Lung microvascular endothelial cell (primary cell): Measurements from ENCODE around the gene IL20. TPM values are rescaled to one million over a fixed set of nuclear protein-coding genes. Genes with fewer than 3 reads are reported as not detected.
A peak's percentile ranks its signal among the peaks of the same experiment; 100 is the strongest.
"Not testable (repeated sequence)": the region's sequence is repeated elsewhere in the genome, so short reads cannot be mapped to it uniquely, and the experiment has no call there.

Experiments
- DNase-seq, 2 donors: peaks; one replicate each; pipeline versions ENCODE4 v3.0.0 to v3.0.0-alpha.2; 2010; ENCODE audit warnings: low read depth in 2 of 2
- total RNA-seq: library from RNA; depleted of rRNA; stranded (reverse); fragments of >200 nt; gene quantifications from 2 replicates; pipeline ENCODE4 v1.2.1, GENCODE V29; 2014

The IL20 gene
- total RNA-seq, 1 donor from 2014 or later = not detected

GRCh38 chr1:206842854-206843253, 22.6 kb upstream of the IL20 start:
- DNase-seq = no peak

- DNase-seq = no peak
These were observed 21.8 kb upstream of the IL20 start for GRCh38 chr1:206843626-206844025.

GRCh38 chr1:206846487-206846886, 18.9 kb upstream of the IL20 start:
- no peak for DNase-seq

- no peak for DNase-seq
These were observed 18.0 kb upstream of the IL20 start for GRCh38 chr1:206847337-206847834.

- DNase-seq = no peak
These were observed 17.5 kb upstream of the IL20 start for GRCh38 chr1:206847946-206848345.

GRCh38 chr1:206850401-206850800, 15.0 kb upstream of the IL20 start:
- no peak for DNase-seq

GRCh38 chr1:206851341-206852010, 13.9 kb upstream of the IL20 start:
- no peak for DNase-seq

GRCh38 chr1:206852662-206853061, 12.8 kb upstream of the IL20 start:
- not testable (repeated sequence) for DNase-seq

GRCh38 chr1:206853696-206854095, 11.7 kb upstream of the IL20 start:
- DNase-seq = not testable (repeated sequence)

- DNase-seq = no peak
These were observed 10.9 kb upstream of the IL20 start for GRCh38 chr1:206854401-206855129.

- DNase-seq = no peak
These were observed 9.6 kb upstream of the IL20 start for GRCh38 chr1:206855859-206856258.

GRCh38 chr1:206856674-206857464, 8.6 kb upstream of the IL20 start:
- no peak for DNase-seq

GRCh38 chr1:206859082-206859521, 6.3 kb upstream of the IL20 start:
- peak; percentile 5 to 44 for DNase-seq

GRCh38 chr1:206860165-206860564, 5.3 kb upstream of the IL20 start:
- DNase-seq = no peak

GRCh38 chr1:206863266-206863665, 2.2 kb upstream of the IL20 start:
- no peak for DNase-seq

GRCh38 chr1:206866062-206866461, 639 bp downstream of the IL20 start:
- no peak for DNase-seq

- no peak for DNase-seq
These were observed 1.8 kb downstream of the IL20 start for GRCh38 chr1:206867239-206867638.

GRCh38 chr1:206867716-206868115, 2.3 kb downstream of the IL20 start:
- no peak for DNase-seq

GRCh38 chr1:206868264-206868663, 2.8 kb downstream of the IL20 start:
- DNase-seq = no peak

GRCh38 chr1:206872139-206872538, 6.7 kb downstream of the IL20 start:
- DNase-seq = no peak

- no peak for DNase-seq
These were observed 8.3 kb downstream of the IL20 start for GRCh38 chr1:206873603-206874188.
